SJSA1 (cell line): ENCODE measurements around the gene EEFSEC. TPM values are rescaled to one million over a fixed set of nuclear protein-coding genes. Genes with fewer than 3 reads are reported as not detected.

Source experiments
- DNase-seq, 2 experiments: peaks; one replicate each; pipeline ENCODE4 v3.0.0-alpha.2; 2015 to 2020; ENCODE audit warnings: low spot score in 2 of 2, low read depth in 1 of 2
- H3K27ac ChIP-seq: fragments of 250-450 bp; sonication (Bioruptor Pico); 2 replicates; pipeline ENCODE4 v1.5.1; 2020; ENCODE audit warnings: mild to moderate bottlenecking, moderate library complexity
- H3K27me3 ChIP-seq: fragments of 250-450 bp; sonication (Bioruptor Pico); replicated peaks from 2 replicates; pipeline ENCODE4 v1.5.1; 2020; ENCODE audit warnings: mild to moderate bottlenecking, moderate library complexity
- H3K36me3 ChIP-seq: fragments of 250-450 bp; sonication (Bioruptor Pico); 2 replicates; pipeline ENCODE4 v1.5.1; 2020; ENCODE audit warnings: mild to moderate bottlenecking
- H3K4me1 ChIP-seq: fragments of 250-450 bp; sonication (Bioruptor Pico); replicated peaks from 2 replicates; pipeline ENCODE4 v1.6.1; 2021; ENCODE audit warnings: mild to moderate bottlenecking
- H3K4me3 ChIP-seq: fragments of 250-450 bp; sonication (Bioruptor Pico); 2 replicates; pipeline ENCODE4 v1.5.1; 2020; ENCODE audit warnings: mild to moderate bottlenecking
- H3K9me3 ChIP-seq: fragments of 250-450 bp; sonication (Bioruptor Pico); replicated peaks from 2 replicates; pipeline ENCODE4 v1.5.1; 2020; ENCODE audit warnings: mild to moderate bottlenecking
- total RNA-seq: library from RNA; depleted of rRNA; stranded (reverse); fragments of >200 nt; shearing (Covaris generic); gene quantifications from 2 replicates; pipeline ENCODE4 v1.2.3, GENCODE V29; 2014

The EEFSEC gene
- total RNA-seq, 1 experiment from 2014 or later = 5.5 TPM

DNA sequence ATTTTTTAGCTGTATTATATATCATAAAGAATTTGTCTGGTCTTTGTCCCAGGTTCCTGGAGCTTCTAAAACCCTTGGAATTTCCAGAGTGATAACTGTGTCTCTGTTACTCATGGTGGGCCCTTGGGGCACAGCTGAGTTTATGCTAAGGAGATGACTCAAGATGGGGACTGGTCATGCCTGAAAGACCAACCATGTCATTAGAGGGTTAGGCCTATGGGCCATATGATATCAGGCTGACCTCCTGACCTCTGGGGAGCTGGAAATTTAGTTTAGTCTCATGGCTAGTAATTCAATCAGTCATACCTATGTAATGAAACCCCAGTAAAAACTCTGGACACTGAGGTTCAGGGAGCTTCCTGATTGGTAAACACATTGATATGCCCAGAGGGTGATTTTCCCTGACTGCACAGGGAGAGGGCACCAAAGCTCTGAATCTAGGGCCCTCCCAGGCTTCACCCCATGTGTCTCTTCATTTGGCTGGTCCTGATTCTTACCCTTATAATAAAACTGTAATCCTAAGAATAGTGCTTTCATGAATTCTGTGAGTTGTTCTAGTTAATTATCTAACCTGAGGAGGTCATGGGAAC, 69.6 kb downstream of the EEFSEC start:
- no peak for DNase-seq
- no peak overlapping the region for H3K27ac ChIP-seq

DNA sequence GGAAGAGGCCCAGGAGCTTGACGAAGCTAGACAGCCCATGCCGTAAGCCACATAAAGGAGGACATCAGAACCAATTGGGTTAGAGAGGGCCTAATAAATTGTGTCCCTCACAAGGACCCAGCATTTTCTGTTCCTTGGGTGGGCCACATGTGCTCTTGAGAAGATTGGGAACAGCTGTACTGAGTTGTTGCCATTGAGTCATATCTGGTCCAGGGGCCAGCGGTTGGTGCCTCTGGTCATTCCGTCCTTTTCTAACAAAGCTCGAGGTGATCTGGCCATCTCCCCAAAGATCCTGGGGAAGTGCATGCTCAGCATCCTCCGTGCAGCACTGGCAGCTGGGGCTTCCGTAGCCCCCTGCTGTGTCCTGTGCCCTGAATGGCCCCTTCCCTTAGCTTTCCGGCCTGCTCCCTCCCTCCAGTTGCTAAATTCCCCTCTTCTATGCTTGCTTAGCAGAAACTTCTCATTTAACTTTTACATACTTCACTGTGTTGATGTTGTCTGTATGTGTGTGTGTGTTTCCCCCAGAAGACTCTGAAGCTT, 73.0 kb downstream of the EEFSEC start:
- Histone ChIP-seq H3K27me3 (no peaks in the 10 kb centered on the region), H3K4me1 (peaks cover 11% of the 10 kb centered on the region), H3K27ac (no peak overlapping the region), H3K36me3 (no peaks in the 10 kb centered on the region), H3K9me3 (no peaks in the 10 kb centered on the region), H3K4me3 (no peak overlapping the region)
- peak in 1 of 2 experiments; percentile 6 for DNase-seq

More for the DNA sequence above, 69.6 kb downstream of the EEFSEC start:
- H3K4me3 ChIP-seq = no peak overlapping the region
- H3K4me1 ChIP-seq = peaks cover 21% of the 10 kb centered on the region
- H3K9me3 ChIP-seq = no peaks in the 10 kb centered on the region
- no peaks in the 10 kb centered on the region for H3K27me3 ChIP-seq
- no peaks in the 10 kb centered on the region for H3K36me3 ChIP-seq

DNA sequence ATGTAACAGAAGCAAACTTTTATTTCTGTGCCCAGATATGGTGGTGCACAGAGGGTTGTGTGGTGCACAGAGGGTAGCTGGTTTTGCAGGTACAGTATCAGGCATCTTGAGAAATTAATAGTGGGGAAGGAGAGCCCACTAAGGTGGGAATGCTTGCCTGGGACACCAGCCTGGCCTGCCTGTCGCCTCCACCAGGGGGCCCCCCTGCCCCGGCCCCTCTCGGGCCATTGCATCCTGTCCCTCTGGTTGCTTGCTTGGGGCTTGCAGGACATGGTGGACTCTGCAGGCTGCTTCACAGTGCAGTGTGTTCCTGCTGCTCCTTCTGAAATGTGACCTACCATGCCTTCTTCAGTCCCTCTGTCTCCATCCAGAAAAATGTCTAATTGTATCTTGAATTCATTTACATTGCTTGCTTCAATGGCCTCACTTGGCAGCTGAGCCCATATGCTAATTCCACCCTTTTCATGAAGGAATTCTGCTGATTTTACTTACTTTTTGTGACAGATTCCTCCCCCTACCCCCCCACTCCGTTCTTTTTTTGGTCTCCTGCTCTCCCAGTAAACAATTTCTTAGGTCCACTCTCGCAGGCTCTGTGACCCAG, 73.6 kb downstream of the EEFSEC start:
- DNase-seq = peak in 1 of 2 experiments; percentile 33
- H3K4me3 ChIP-seq = no peak overlapping the region
- H3K4me1 ChIP-seq = peaks cover 11% of the 10 kb centered on the region
- H3K27ac ChIP-seq = no peak overlapping the region
- H3K27me3 ChIP-seq = no peaks in the 10 kb centered on the region
- no peaks in the 10 kb centered on the region for H3K9me3 ChIP-seq
- H3K36me3 ChIP-seq = no peaks in the 10 kb centered on the region

DNA sequence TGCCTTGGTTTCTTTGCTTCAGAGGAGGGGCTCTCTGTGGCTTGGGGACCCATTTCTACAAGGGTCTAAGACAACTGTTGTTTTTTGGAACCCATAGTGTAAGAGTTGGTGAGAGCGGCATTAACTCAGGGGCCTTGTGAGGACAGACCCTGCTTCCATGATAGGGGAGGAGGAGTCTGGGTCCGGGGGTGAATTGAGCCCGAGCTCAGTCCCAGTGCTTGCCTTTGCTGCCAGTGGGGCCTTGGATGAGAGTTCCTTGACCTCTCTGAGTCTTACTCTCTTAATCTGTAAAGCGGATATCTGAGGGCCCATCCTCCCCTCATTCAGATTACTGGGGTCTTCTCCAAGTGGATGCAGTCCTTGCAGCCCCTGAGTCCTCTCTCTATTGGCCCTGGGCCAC, 74.2 kb downstream of the EEFSEC start:
- no peaks in the 10 kb centered on the region for H3K9me3 ChIP-seq
- H3K4me1 ChIP-seq = peaks cover 11% of the 10 kb centered on the region
- H3K27me3 ChIP-seq = no peaks in the 10 kb centered on the region
- H3K36me3 ChIP-seq = no peaks in the 10 kb centered on the region
- H3K27ac ChIP-seq = no peak overlapping the region
- no peak for DNase-seq
- H3K4me3 ChIP-seq = no peak overlapping the region

DNA sequence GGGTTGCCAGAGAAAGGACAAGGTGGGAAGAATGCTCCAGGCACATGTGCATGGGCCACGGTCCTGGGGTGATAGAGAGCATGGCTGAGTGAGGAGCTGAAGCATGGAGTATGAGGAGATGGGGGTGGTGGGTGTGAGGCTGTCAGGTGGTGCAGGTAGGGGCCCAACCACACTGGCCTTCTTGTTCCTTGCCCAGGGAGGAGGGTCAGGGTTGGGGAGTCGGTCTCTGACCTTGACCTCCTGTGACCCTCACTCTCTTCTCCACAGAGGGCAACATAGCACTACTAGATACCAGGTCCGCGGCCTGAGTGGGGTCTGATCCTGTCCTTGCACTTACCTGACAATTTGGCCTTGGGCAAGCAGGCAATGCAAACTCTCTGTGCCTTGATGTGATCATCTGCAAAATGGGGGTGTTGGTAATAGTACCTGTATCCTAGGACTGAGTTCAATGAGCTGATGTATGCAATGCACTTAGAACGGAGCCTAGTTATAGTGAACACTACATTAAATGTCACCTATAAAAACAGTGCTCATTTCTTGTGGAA, 75.2 kb downstream of the EEFSEC start:
- H3K4me1 ChIP-seq = peaks cover 11% of the 10 kb centered on the region
- no peak for DNase-seq
- H3K27ac ChIP-seq = no peak overlapping the region
- no peaks in the 10 kb centered on the region for H3K27me3 ChIP-seq
- H3K36me3 ChIP-seq = no peaks in the 10 kb centered on the region
- H3K4me3 ChIP-seq = no peak overlapping the region
- no peaks in the 10 kb centered on the region for H3K9me3 ChIP-seq

DNA sequence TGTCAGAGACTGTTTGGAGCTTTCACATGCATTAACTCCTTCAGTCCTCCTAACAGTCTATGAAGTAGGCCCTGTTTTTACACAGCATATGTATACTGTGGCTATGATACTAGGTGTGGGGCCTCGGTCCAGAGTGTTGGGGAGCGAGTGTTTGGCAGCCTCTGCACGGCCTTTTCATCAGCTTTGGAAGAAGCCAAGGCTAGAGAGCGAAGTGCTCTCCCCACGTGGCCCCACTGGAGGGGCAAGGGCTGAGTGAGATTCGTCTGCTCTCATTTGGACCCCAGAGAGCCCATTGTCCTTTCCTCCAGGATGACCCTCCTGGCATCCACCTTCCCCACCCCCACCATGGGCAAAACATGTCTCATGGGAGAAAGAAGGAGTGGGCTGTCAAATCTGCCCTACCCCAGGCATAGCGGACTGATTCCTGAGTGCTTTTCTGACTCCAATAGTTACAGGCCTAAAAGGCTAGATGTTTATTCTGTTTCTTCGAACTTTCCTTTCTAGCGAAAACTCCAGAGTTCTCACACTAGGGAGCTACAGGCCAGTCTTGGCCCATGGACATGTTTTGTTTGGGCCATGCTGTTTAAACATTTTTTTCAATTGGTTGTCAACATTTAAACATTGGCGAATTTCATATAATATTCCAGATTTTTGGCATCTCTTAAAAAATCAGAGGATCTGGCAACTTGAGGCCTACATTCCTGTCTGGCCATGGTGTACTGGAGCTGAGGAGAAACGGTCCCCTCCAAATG, 76.0 kb downstream of the EEFSEC start:
- H3K4me3 ChIP-seq = no peak overlapping the region
- no peak for DNase-seq
- H3K27ac ChIP-seq = no peak overlapping the region
- no peaks in the 10 kb centered on the region for H3K9me3 ChIP-seq
- no peaks in the 10 kb centered on the region for H3K36me3 ChIP-seq
- H3K4me1 ChIP-seq = peaks cover 11% of the 10 kb centered on the region
- H3K27me3 ChIP-seq = no peaks in the 10 kb centered on the region

DNA sequence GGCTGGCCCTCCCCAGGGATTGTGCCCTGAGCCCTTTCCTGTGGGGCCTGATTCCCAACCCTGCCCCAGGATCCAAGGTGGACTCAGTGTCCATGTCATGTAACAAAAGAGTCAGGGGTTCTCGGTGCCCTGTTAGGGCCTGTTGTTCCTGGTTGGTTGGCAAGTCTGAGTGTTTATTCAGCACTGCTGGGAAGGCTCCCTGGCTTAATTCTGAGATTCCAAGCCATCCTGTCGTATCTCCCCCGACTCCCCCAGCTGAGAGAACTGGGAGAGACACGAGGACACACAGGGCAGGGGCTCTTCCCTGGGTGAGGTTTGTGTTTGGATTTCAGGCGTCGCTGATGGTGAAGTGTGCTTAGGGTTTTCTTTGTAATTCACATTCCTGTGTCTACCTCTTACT, 78.3 kb downstream of the EEFSEC start:
- H3K9me3 ChIP-seq = no peaks in the 10 kb centered on the region; the same call in 1 of the 2 replicates
- no peaks in the 10 kb centered on the region for H3K27me3 ChIP-seq
- H3K4me1 ChIP-seq = no peaks in the 10 kb centered on the region; the same call in 1 of the 2 replicates
- H3K36me3 ChIP-seq = no peaks in the 10 kb centered on the region
- no peak overlapping the region for H3K27ac ChIP-seq
- DNase-seq = no peak
- no peak overlapping the region for H3K4me3 ChIP-seq

DNA sequence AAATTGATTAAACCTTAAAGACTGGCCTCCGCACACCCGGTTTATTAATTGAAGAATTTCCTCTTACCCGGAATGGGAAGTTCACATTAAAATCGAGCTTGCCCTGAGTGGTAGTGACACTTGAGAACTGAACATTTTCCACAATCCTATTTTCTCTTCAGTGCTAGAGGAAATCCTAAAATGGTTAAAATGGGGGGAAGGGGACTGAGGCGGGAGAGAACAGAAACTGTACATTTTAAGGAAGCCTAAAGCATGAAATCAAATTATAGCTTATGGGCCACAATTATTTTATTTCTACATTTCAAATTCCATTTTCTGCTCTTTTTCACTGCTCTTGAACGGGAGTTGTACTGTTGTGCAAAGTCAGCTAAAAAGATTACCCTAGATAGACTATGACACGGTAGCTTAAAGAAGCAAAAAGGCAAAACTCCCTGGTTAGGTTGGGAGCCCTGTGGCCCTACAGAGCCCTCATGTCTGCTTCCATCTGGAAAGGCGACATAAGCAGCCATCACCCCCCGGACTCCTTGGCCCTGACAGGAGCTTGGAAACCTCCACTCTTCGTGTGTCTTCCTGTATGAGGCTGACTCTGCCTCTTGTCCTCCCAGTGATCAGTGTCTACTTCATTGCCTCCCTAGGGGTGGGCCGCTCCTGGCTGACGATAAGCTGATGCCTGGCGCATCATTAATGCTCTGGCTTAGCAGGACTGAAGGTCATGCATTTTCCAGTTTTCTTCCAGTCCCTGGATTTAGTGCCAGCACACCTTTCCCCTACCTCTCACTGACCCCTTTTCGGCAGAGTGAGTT, 79.3 kb downstream of the EEFSEC start:
- Histone ChIP-seq H3K9me3 (no peaks in the 10 kb centered on the region; the same call in 1 of the 2 replicates), H3K4me3 (no peak overlapping the region), H3K4me1 (no peaks in the 10 kb centered on the region; the same call in 1 of the 2 replicates), H3K36me3 (no peaks in the 10 kb centered on the region), H3K27me3 (no peaks in the 10 kb centered on the region), H3K27ac (no peak overlapping the region)
- no peak for DNase-seq

DNA sequence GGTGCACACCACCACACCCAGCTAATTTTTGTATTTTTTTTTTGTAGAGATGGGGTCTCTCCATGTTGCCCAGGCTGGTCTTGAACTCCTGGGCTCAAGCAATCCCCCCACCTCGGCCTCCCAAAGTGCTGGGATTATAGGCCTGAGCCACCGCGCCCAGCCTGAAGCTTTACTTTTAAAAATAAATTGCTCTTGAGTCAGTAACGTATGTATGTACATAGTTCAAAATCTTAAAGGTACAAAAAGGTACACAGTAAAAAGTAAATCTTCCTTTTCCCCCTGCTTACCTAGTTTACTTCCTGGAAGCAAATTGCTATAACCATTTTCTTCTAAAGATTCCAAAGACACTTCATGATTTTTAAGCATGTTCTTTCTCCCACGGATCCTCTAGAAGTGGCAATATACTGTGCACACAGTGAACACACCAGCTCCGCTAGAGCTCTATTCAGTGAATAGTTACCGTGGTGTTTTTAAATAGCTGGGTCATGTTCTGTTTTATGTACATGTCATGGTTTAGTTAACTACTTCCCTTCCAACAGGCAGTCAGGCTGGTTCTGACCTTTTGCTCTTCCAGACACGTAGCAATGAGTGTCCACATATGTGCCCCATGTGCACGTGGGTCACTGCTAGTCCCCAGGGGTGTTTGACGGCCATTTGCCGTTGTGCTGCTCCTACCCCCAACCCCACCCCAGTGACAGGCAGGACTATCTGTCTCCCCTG, 82.1 kb downstream of the EEFSEC start:
- no peak for DNase-seq

DNA sequence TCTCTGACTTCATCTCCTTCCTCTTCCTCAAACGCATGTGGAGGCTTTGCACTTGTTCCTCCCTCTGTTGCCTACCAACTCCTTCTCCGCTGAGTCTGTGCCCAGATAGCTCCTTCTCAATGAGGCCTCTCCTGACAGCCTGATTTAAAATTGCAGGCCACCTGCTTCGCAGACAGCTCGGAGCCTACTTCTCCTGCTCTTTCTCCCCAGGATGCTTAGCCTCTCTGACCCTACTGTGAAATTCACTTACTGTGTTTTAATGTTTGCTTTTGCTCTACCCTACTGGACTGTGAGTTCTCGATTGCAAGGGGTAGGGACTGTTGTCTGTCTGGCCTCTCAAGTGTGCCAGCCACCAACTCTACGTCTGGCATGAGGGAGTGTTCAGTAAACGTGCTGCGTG, 83.4 kb downstream of the EEFSEC start:
- H3K9me3 ChIP-seq = no peaks in the 10 kb centered on the region; the same call in 1 of the 2 replicates
- no peak overlapping the region for H3K4me3 ChIP-seq
- DNase-seq = no peak
- H3K4me1 ChIP-seq = no peaks in the 10 kb centered on the region; the same call in 1 of the 2 replicates
- H3K27me3 ChIP-seq = no peaks in the 10 kb centered on the region
- H3K36me3 ChIP-seq = no peaks in the 10 kb centered on the region
- no peak overlapping the region for H3K27ac ChIP-seq

More for the DNA sequence above, 82.1 kb downstream of the EEFSEC start:
- Histone ChIP-seq H3K4me3 (no peak overlapping the region), H3K4me1 (no peaks in the 10 kb centered on the region; the same call in 1 of the 2 replicates), H3K36me3 (no peaks in the 10 kb centered on the region), H3K27ac (no peak overlapping the region), H3K9me3 (no peaks in the 10 kb centered on the region; the same call in 1 of the 2 replicates), H3K27me3 (no peaks in the 10 kb centered on the region)

DNA sequence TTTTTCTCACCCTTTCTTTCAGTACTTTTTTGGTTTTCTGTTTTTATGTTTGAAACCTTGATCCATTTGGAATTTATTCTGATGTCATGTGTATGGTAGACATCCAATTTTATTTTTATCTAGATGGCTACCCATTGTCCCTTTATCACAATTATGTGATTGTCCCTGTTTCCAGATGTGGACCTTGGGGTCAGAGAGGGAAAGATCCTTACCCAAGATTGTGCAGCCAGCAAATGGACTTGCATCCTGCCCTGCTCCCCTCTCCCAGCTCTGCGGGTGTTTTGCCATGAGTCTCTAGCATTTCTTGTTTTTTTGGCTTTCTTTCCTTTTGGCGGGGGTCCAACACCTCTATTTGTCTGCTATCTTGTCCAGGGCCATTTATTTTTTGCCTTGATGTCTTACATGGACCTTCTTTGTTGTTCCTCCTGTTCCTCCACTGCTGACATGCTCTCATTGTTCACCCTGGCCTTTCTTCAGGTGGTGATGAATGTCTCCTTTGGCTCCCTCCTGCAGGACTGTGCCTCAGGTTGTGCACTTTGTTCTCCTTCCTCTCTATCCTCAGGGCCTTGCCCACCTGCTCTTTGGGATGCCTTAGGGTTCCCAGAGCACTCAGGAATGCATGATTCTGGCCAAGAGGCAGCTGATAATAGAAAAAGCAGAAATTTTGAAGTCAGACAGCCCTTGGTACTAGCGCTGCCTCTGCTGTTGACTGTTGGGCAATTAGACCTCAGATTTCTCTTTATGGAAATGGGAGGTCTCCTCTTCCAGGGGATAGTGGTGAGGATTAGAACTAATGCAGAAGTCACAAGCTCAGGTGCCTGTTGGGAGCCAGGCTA, 84.3 kb downstream of the EEFSEC start:
- DNase-seq = no peak
- no peaks in the 10 kb centered on the region for H3K4me1 ChIP-seq
- H3K27ac ChIP-seq = no peak overlapping the region
- H3K36me3 ChIP-seq = no peaks in the 10 kb centered on the region
- no peaks in the 10 kb centered on the region; the same call in 1 of the 2 replicates for H3K9me3 ChIP-seq
- no peaks in the 10 kb centered on the region for H3K27me3 ChIP-seq
- no peak overlapping the region for H3K4me3 ChIP-seq

DNA sequence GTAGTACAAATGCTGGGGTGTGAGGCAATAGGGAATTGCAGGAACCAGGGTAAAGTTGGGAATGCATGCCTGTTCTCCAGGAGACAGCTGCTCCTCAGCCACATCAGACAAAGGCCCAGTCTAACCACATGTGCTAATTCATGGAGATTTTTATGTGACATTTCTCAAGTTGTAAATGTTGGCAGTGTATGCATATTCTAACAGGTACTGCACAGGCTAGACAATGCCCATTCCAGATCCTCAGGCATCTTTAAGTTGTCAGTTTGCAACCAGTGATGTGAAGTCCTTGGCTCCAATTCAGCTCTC, 84.9 kb downstream of the EEFSEC start:
- DNase-seq = no peak
- Histone ChIP-seq H3K4me1 (no peaks in the 10 kb centered on the region), H3K27me3 (no peaks in the 10 kb centered on the region), H3K4me3 (no peak overlapping the region), H3K9me3 (no peaks in the 10 kb centered on the region; the same call in 1 of the 2 replicates), H3K36me3 (no peaks in the 10 kb centered on the region), H3K27ac (no peak overlapping the region)
